ENCODE data around the gene PHC2.

PHC2 gene

GRCh38 chr1:33387625-33388024, 43.3 kb downstream of the PHC2 start:
- TF ChIP-seq CTCF (conservative IDR thresholded peaks at IDR 0.05): no peak
- H3K27ac ChIP-seq: no peak overlapping the region

GRCh38 chr1:33385251-33385650, 45.6 kb downstream of the PHC2 start:
- TF ChIP-seq CTCF (conservative IDR thresholded peaks at IDR 0.05): no peak
- H3K27ac ChIP-seq: no peak overlapping the region

- no peak for TF ChIP-seq CTCF (conservative IDR thresholded peaks at IDR 0.05)
- no peak overlapping the region for H3K27ac ChIP-seq
These were observed 46.7 kb downstream of the PHC2 start for GRCh38 chr1:33384040-33384812.

- TF ChIP-seq CTCF (conservative IDR thresholded peaks at IDR 0.05): no peak
- H3K27ac ChIP-seq: no peak overlapping the region
These were observed 47.4 kb downstream of the PHC2 start for GRCh38 chr1:33383489-33383888.

GRCh38 chr1:33382661-33383415, 48.1 kb downstream of the PHC2 start:
- TF ChIP-seq CTCF (conservative IDR thresholded peaks at IDR 0.05): no peak
- H3K27ac ChIP-seq: no peak overlapping the region

GRCh38 chr1:33381977-33382376, 48.9 kb downstream of the PHC2 start:
- H3K27ac ChIP-seq: no peak overlapping the region
- TF ChIP-seq CTCF (conservative IDR thresholded peaks at IDR 0.05): no peak

GRCh38 chr1:33380811-33381210, 50.1 kb downstream of the PHC2 start:
- H3K27ac ChIP-seq: no peak overlapping the region
- TF ChIP-seq CTCF (conservative IDR thresholded peaks at IDR 0.05): no peak
